ENCODE results near the gene SLC6A9. TPM values are rescaled to one million over a fixed set of nuclear protein-coding genes. Genes with fewer than 3 reads are reported as not detected.
A peak's percentile ranks its signal among the peaks of the same experiment; 100 is the strongest.

Gene SLC6A9
- total RNA-seq, 4 donors from 2014 or later: 59.2 to 95.4 (median 84.5) TPM

- Histone ChIP-seq H3K9me3 (no peaks in the 10 kb centered on the region), H3K4me3 (peak within 1 kb of the TSS; percentile 63), H3K4me1 (peaks cover 23% of the 10 kb centered on the region), H3K36me3 (peaks cover 2% of the 10 kb centered on the region), H3K27ac (peak within 1 kb of the TSS; percentile 71), H3K27me3 (no peaks in the 10 kb centered on the region)
- WGBS: 2% methylated on average over 28 of the region's 66 CpGs
- TF ChIP-seq POLR2AphosphoS5 (IDR thresholded peaks at IDR 0.05) (no peak), CTCF (IDR thresholded peaks at IDR 0.05) (no peak), EP300 (IDR thresholded peaks at IDR 0.05) (no peak), POLR2A (IDR thresholded peaks at IDR 0.05) (no peak)
- DNase-seq (ENCODE audit: low spot score in 2 of 2): peak; percentile 90
These were observed 39.6 kb downstream of the SLC6A9 start, which contains the start of gene CCDC24 for GRCh38 chr1:43991476-43992231. CCDC24 (plus strand) TSS chr1:43991599; CDS start chr1:43991879, 280 bp downstream.

GRCh38 chr1:43991200-43991475, 40.1 kb downstream of the SLC6A9 start:
- H3K4me1 ChIP-seq: peaks cover 19% of the 10 kb centered on the region
- TF ChIP-seq CTCF (IDR thresholded peaks at IDR 0.05): no peak
- TF ChIP-seq POLR2AphosphoS5 (IDR thresholded peaks at IDR 0.05): no peak
- no peak for TF ChIP-seq POLR2A (IDR thresholded peaks at IDR 0.05)
- TF ChIP-seq EP300 (IDR thresholded peaks at IDR 0.05): no peak
- no peak for DNase-seq (ENCODE audit: low spot score in 2 of 2)
- H3K4me3 ChIP-seq: peak overlapping the region; percentile 63
- 0% methylated on average over 7 of the region's 10 CpGs for WGBS
- H3K27me3 ChIP-seq: no peaks in the 10 kb centered on the region
- H3K36me3 ChIP-seq: peaks cover 5% of the 10 kb centered on the region
- H3K9me3 ChIP-seq: no peaks in the 10 kb centered on the region
- H3K27ac ChIP-seq: peak overlapping the region; percentile 71

GRCh38 chr1:43990271-43991199, 40.7 kb downstream of the SLC6A9 start:
- TF ChIP-seq CTCF (IDR thresholded peaks at IDR 0.05) (no peak), POLR2AphosphoS5 (IDR thresholded peaks at IDR 0.05) (no peak)
- H3K27me3 ChIP-seq: no peaks in the 10 kb centered on the region

GRCh38 chr1:43987159-43987902, 43.9 kb downstream of the SLC6A9 start:
- Histone ChIP-seq H3K36me3 (peaks cover 22% of the 10 kb centered on the region), H3K27me3 (no peaks in the 10 kb centered on the region), H3K4me1 (peaks cover 16% of the 10 kb centered on the region), H3K27ac (no peak overlapping the region), H3K4me3 (no peak overlapping the region), H3K9me3 (no peaks in the 10 kb centered on the region)
- 80% methylated on average over 6 of the region's 6 CpGs for WGBS
- TF ChIP-seq EP300 (IDR thresholded peaks at IDR 0.05) (no peak), CTCF (IDR thresholded peaks at IDR 0.05) (no peak), POLR2AphosphoS5 (IDR thresholded peaks at IDR 0.05) (no peak), POLR2A (IDR thresholded peaks at IDR 0.05) (no peak)
- no peak for DNase-seq (ENCODE audit: low spot score in 2 of 2)

More at GRCh38 chr1:43990271-43991199, 40.7 kb downstream of the SLC6A9 start:
- H3K27ac ChIP-seq: peak overlapping the region; percentile 71
- DNase-seq (ENCODE audit: low spot score in 2 of 2): no peak
- H3K9me3 ChIP-seq: no peaks in the 10 kb centered on the region
- H3K4me1 ChIP-seq: peaks cover 19% of the 10 kb centered on the region
- 65% methylated on average over 13 of the region's 19 CpGs for WGBS
- peaks cover 11% of the 10 kb centered on the region for H3K36me3 ChIP-seq
- peak overlapping the region; percentile 63 for H3K4me3 ChIP-seq

Measured in suprapubic skin (tissue), 4 donors.